CD8-positive, alpha-beta memory T cell (primary cell): ENCODE measurements around the gene ASGR1. TPM values are rescaled to one million over a fixed set of nuclear protein-coding genes. Genes with fewer than 3 reads are reported as not detected.
"Not testable (repeated sequence)": the region's sequence is repeated elsewhere in the genome, so short reads cannot be mapped to it uniquely, and the experiment has no call there.

Experiments used
- CTCF ChIA-PET: fragments of 350-600 bp; sonication (Branson Sonifier 250); formaldehyde crosslinking; loops from one replicate; lab custom pipeline; 2021; ENCODE audit warnings: antibody characterized with exemption; lab: Charles Lee
- POLR2A ChIA-PET: fragments of 350-600 bp; sonication (Branson Sonifier 250); formaldehyde crosslinking; loops from one replicate; lab custom pipeline; 2021; ENCODE audit warnings: antibody characterized with exemption; lab: Charles Lee
- DNase-seq, 5 donors: peaks; one replicate each; pipeline versions ENCODE4 v3.0.0 to v3.0.0-alpha.2; 2020 to 2022; ENCODE audit warnings: mixed read lengths in 1 of 5
- H3K27ac ChIP-seq: one replicate; pipeline ENCODE4 v1.7.0; 2013; ENCODE audit warnings: low read depth, mild to moderate bottlenecking, low read length, moderate library complexity
- H3K27me3 ChIP-seq: 2 replicates; pipeline ENCODE4 v1.7.0; 2013; ENCODE audit warnings: low read length, mild to moderate bottlenecking; ENCODE audit not compliant: insufficient read depth, poor library complexity, severe bottlenecking
- H3K36me3 ChIP-seq: 2 replicates; pipeline ENCODE4 v1.7.0; 2013; ENCODE audit warnings: mild to moderate bottlenecking, low read length, moderate library complexity; ENCODE audit not compliant: insufficient read depth
- H3K4me1 ChIP-seq: 2 replicates; pipeline ENCODE4 v1.7.0; 2013; ENCODE audit warnings: mild to moderate bottlenecking, low read length, moderate library complexity; ENCODE audit not compliant: insufficient read depth
- H3K4me3 ChIP-seq: 2 replicates; pipeline ENCODE4 v1.7.0; 2013; ENCODE audit warnings: mild to moderate bottlenecking, low read length
- H3K9me3 ChIP-seq: 2 replicates; pipeline ENCODE4 v1.7.0; 2013; ENCODE audit warnings: mild to moderate bottlenecking, low read length
- H3K27ac Mint-ChIP-seq, 8 donors: one replicate each; pipeline ENCODE4 v1.8.0; 2020 to 2021; ENCODE audit warnings: mixed read lengths in 8 of 8, mild to moderate bottlenecking in 6 of 8, inconsistent platforms in 3 of 8, moderate library complexity in 3 of 8
- H3K27me3 Mint-ChIP-seq, 2 donors: one replicate each; pipeline ENCODE4 v1.8.0; 2020 to 2021; ENCODE audit warnings: mixed read lengths in 2 of 2, mild to moderate bottlenecking in 1 of 2, moderate library complexity in 1 of 2
- H3K36me3 Mint-ChIP-seq, 3 donors: one replicate each; pipeline ENCODE4 v1.8.0; 2020 to 2021; ENCODE audit warnings: mixed read lengths in 3 of 3, inconsistent platforms in 1 of 3, mild to moderate bottlenecking in 1 of 3
- H3K4me1 Mint-ChIP-seq, 3 donors: one replicate each; pipeline ENCODE4 v1.8.0; 2020 to 2021; ENCODE audit warnings: mixed read lengths in 3 of 3, inconsistent platforms in 1 of 3, mild to moderate bottlenecking in 1 of 3
- H3K4me3 Mint-ChIP-seq, 7 donors: one replicate each; pipeline ENCODE4 v1.8.0; 2020 to 2021; ENCODE audit warnings: mixed read lengths in 7 of 7, mild to moderate bottlenecking in 6 of 7, moderate library complexity in 4 of 7, inconsistent platforms in 2 of 7
- H3K9me3 Mint-ChIP-seq, 5 donors: one replicate each; pipeline ENCODE4 v1.8.0; 2020 to 2022; ENCODE audit warnings: mixed read lengths in 5 of 5, mild to moderate bottlenecking in 3 of 5, moderate library complexity in 2 of 5, inconsistent platforms in 1 of 5
- polyA plus RNA-seq: library from polyadenylated mRNA; unstranded; fragments of 300-500 nt; fragmentation: Illumina TruSeq; gene quantifications from one replicate; pipeline ENCODE4 v1.2.3, GENCODE V29; 2021
- total RNA-seq, 2 experiments: library from RNA; stranded (reverse); gene quantifications; one replicate each; pipeline ENCODE4 v1.2.3, GENCODE V29; 2021

ASGR1 gene
- total and polyA plus RNA-seq, 3 experiments from 2014 or later: 0.46 to 0.55 TPM; not detected in 1

DNA sequence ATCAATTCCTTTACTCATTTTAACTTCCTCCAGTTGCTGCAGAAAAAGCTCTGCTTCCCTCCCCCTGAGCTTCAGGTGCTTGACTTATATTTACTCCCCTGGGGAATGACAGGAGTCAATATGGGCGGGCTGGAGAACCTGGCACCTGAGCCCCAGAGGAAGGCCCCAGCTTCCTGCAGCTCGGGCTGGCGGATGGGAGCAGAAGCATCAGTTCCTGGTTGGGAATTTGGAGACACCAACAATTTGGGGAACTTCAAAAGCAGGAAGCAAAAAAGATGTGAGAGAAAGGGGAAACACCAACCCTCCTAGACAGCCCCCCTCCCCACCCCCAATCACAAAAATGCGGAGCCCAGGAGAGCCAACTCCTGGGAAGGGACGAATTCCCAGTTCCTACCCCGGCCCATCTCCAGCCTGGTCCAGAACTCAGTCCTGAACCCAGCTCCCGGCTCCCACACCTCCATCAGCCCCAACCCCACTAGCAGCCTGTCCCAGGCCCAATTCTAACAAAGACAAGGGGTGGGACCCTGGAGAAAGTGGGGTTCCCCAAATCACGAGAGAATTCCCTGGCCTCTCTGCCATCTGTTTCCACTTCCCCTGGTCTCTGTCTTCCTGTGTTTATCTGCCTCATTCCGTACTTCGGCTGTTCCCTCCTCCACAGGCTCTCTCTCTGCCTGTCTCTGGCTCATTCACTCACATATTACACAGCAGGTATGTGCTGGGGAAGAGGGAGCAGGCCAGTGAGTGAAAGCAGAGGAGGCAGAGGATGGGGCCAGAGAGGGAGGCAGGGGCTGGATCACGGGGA is 48.3 kb downstream of the ASGR1 start:
- Histone ChIP-seq H3K36me3 (no peaks in the 10 kb centered on the region), H3K4me1 (peaks cover 13% of the 10 kb centered on the region), H3K27me3 (no peaks in the 10 kb centered on the region), H3K27ac (no peak overlapping the region), H3K9me3 (no peaks in the 10 kb centered on the region), H3K4me3 (no peak overlapping the region)
- ChIA-PET POLR2A (no interaction called here), CTCF (interaction anchor here (1.6 to 1.8 kb wide), 2 partner anchors 79 to 85 kb away, joined by 5 to 6 read pairs; no protein-coding TSS in a partner anchor)
- Mint-ChIP-seq H3K9me3 (no peaks in the 10 kb centered on the region), H3K27me3 (peaks cover 0 to 12% of the 10 kb centered on the region in 2 donors), H3K4me1 (peaks cover 12 to 27% (median 14%) of the 10 kb centered on the region in 3 donors), H3K27ac (peak overlapping the region in 3 of 8 donors; percentile 11 to 63 (median 43)), H3K36me3 (no peaks in the 10 kb centered on the region), H3K4me3 (no peak overlapping the region)
- DNase-seq: no peak

DNA sequence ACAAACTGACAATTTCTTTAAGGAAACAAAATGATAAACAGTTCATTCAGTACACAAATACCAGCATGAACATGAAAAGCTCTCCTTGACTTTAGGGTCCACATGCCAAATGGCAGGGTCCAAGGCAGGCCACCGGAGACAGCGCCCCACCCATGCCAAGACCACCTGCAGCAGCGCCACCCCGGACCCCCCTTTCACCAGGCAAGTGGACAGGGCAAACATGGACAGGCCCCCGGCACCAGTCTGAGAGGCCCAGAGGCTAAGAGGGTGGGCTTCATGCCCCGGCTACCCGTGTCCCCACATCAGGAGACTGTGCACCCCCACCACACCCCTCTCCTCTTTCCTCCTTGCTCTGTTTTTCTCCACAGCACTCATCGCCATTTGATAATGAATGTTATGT is 49.9 kb downstream of the ASGR1 start:
- Mint-ChIP-seq H3K4me1 (peaks cover 12 to 27% (median 14%) of the 10 kb centered on the region in 3 donors), H3K4me3 (no peak overlapping the region), H3K36me3 (no peaks in the 10 kb centered on the region), H3K27ac (no peak overlapping the region), H3K9me3 (no peaks in the 10 kb centered on the region), H3K27me3 (peaks cover 0 to 16% of the 10 kb centered on the region in 2 donors)
- Histone ChIP-seq H3K27me3 (no peaks in the 10 kb centered on the region), H3K36me3 (no peaks in the 10 kb centered on the region), H3K9me3 (no peaks in the 10 kb centered on the region), H3K4me1 (peaks cover 13% of the 10 kb centered on the region), H3K4me3 (no peak overlapping the region), H3K27ac (no peak overlapping the region)
- DNase-seq: no peak
- ChIA-PET CTCF (interaction anchor here (1.6 kb wide), 1 partner anchor 78 kb away, joined by 5 read pairs; no protein-coding TSS in a partner anchor), POLR2A (no interaction called here)

DNA sequence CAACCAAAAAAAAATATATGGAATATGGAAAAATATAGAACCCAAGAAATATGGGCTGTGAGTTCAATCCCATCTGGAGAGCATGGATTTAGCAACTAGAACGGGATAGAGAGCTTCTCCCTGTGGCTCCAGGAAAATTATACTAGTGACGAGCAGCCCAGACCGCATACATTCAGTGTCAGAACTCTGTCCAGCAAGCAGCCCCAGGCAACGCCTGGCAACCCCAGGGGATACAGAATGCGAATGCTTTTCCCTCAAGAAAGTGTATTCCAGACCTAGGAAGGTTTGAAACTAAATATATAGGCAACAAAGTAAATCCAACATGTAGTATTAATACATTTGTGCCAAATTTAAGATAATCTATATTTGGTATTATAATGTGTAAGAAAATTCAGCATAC is 51.0 kb downstream of the ASGR1 start:
- no peak overlapping the region for H3K27ac ChIP-seq
- H3K27ac Mint-ChIP-seq: no peak overlapping the region
- POLR2A ChIA-PET: no interaction called here
- CTCF ChIA-PET: no interaction called here
- H3K36me3 ChIP-seq: no peaks in the 10 kb centered on the region
- H3K36me3 Mint-ChIP-seq: no peaks in the 10 kb centered on the region
- H3K9me3 Mint-ChIP-seq: no peaks in the 10 kb centered on the region
- peaks cover 5 to 19% of the 10 kb centered on the region in 2 donors for H3K27me3 Mint-ChIP-seq
- peaks cover 6% of the 10 kb centered on the region for H3K4me1 ChIP-seq
- no peak for DNase-seq
- H3K4me3 ChIP-seq: no peak overlapping the region
- peaks cover 10 to 18% (median 12%) of the 10 kb centered on the region in 3 donors for H3K4me1 Mint-ChIP-seq
- H3K27me3 ChIP-seq: no peaks in the 10 kb centered on the region
- no peak overlapping the region for H3K4me3 Mint-ChIP-seq
- H3K9me3 ChIP-seq: no peaks in the 10 kb centered on the region

DNA sequence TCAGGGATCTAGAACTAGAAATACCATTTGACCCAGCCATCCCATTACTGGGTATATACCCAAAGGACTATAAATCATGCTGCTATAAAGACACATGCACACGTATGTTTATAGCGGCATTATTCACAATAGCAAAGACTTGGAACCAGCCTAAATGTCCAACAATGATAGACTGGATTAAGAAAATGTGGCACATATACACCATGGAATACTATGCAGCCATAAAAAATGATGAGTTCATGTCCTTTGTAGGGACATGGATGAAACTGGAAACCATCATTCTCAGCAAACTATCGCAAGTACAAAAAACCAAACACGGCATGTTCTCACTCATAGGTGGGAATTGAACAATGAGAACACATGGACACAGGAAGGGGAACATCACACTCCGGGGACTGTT is 51.7 kb downstream of the ASGR1 start:
- DNase-seq, H3K4me3 Mint-ChIP-seq, POLR2A ChIA-PET, CTCF ChIA-PET, H3K27me3 ChIP-seq, H3K9me3 ChIP-seq, H3K36me3 ChIP-seq, H3K4me3 ChIP-seq, H3K9me3 Mint-ChIP-seq, H3K4me1 ChIP-seq, H3K36me3 Mint-ChIP-seq, H3K27ac ChIP-seq, H3K27ac Mint-ChIP-seq: not testable (repeated sequence)
- Mint-ChIP-seq H3K4me1 (peaks cover 5 to 13% (median 7%) of the 10 kb centered on the region in 3 donors), H3K27me3 (peaks cover 10 to 19% of the 10 kb centered on the region in 2 donors)

DNA sequence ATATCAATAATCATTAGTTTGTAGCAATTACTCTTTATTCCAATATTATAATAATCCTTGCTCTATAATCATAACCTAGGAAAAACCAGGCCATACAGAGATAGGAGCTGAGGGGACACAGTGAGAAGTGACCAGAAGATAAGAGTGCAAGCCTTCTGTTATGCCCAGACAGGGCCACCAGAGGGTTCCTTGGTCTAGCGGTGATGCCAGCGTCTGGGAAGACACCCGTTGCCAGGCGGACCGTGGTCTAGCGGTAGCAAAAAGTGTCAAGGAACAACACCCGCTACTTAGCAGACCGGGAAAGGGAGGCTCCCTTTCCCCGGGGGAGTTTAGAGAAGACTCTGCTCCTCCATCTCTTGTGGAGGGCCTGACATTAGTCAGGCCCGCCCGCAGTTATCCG is 52.8 kb downstream of the ASGR1 start:
- POLR2A ChIA-PET, CTCF ChIA-PET, H3K4me1 ChIP-seq: not testable (repeated sequence)

DNA sequence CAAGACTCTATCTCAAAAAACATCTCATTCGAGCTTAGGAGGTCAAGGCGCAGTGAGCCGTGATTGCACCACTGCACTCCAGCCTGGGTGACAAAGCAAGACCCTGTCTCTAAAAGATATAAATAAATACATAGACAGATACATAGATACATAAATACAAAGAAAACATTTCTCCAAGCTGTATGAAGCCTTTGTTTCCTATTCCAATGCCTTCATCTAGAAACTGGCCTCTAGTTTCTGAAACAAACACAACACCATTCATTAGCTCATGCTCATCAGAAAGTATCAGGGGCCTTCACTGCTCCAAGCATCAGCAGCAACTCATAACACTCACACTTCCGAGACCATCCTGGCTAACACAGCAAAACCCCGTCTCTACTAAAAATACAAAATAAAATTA is 54.2 kb downstream of the ASGR1 start:
- no peak overlapping the region for H3K27ac Mint-ChIP-seq
- H3K9me3 Mint-ChIP-seq: no peaks in the 10 kb centered on the region
- no peaks in the 10 kb centered on the region for H3K36me3 Mint-ChIP-seq
- ChIA-PET POLR2A (no interaction called here), CTCF (interaction anchor here (0.9 to 1.9 kb wide), 2 partner anchors 8 to 74 kb away, joined by 4 to 5 read pairs; no protein-coding TSS in a partner anchor)
- Histone ChIP-seq H3K4me1 (no peaks in the 10 kb centered on the region), H3K4me3 (no peak overlapping the region), H3K9me3 (no peaks in the 10 kb centered on the region), H3K36me3 (no peaks in the 10 kb centered on the region), H3K27me3 (no peaks in the 10 kb centered on the region), H3K27ac (no peak overlapping the region)
- no peaks in the 10 kb centered on the region for H3K4me1 Mint-ChIP-seq
- H3K27me3 Mint-ChIP-seq: peaks cover 19 to 27% of the 10 kb centered on the region in 2 donors
- no peak for DNase-seq
- no peak overlapping the region for H3K4me3 Mint-ChIP-seq

More for the DNA sequence above, 52.8 kb downstream of the ASGR1 start:
- H3K27ac ChIP-seq, DNase-seq, H3K4me1 Mint-ChIP-seq, H3K4me3 ChIP-seq, H3K9me3 ChIP-seq, H3K36me3 ChIP-seq, H3K9me3 Mint-ChIP-seq, H3K36me3 Mint-ChIP-seq, H3K27ac Mint-ChIP-seq, H3K27me3 ChIP-seq, H3K4me3 Mint-ChIP-seq: not testable (repeated sequence)
- H3K27me3 Mint-ChIP-seq: peaks cover 15 to 19% of the 10 kb centered on the region in 2 donors

DNA sequence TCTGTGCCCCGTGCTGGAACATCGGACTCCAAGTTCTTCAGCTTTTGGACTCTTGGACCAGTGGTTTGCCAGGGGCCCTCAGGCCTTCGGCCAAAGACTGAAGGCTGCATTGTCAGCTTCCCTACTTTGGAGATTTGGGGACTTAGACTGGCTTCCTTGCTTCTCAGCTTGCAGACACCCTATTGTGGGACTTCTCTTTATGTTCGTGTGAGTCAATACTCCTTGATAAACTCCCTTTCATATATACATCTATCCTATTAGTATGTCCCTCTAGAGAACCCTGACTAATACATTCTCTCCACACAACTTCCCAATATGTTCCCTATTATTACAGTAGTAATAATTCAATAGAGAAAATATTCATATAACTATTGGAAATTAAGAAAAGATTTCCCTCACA is 55.3 kb downstream of the ASGR1 start:
- H3K36me3 Mint-ChIP-seq: no peaks in the 10 kb centered on the region
- H3K27ac ChIP-seq: no peak overlapping the region
- peaks cover 17 to 33% of the 10 kb centered on the region in 2 donors for H3K27me3 Mint-ChIP-seq
- H3K4me1 ChIP-seq: no peaks in the 10 kb centered on the region
- H3K27me3 ChIP-seq: no peaks in the 10 kb centered on the region
- H3K27ac Mint-ChIP-seq: no peak overlapping the region
- no peak overlapping the region for H3K4me3 Mint-ChIP-seq
- no peaks in the 10 kb centered on the region for H3K9me3 Mint-ChIP-seq
- no peak overlapping the region for H3K4me3 ChIP-seq
- H3K36me3 ChIP-seq: no peaks in the 10 kb centered on the region
- H3K9me3 ChIP-seq: no peaks in the 10 kb centered on the region
- ChIA-PET POLR2A (no interaction called here), CTCF (interaction anchor here (0.9 to 1.9 kb wide), 2 partner anchors 9 to 73 kb away, joined by 4 to 5 read pairs; no protein-coding TSS in a partner anchor)
- H3K4me1 Mint-ChIP-seq: no peaks in the 10 kb centered on the region
- no peak for DNase-seq
